Adipocyte (in vitro differentiated cells): ENCODE results near the gene XRCC3.

Experiments used
- DNase-seq: peaks from one replicate; pipeline ENCODE4 v3.0.0-alpha.2; 2015; ENCODE audit warnings: low read depth
- H3K27me3 ChIP-seq: replicated peaks from 2 replicates; pipeline ENCODE4 v1.7.0; 2013; ENCODE audit warnings: mild to moderate bottlenecking, low read length, moderate library complexity; ENCODE audit not compliant: control insufficient read depth, insufficient read depth
- H3K36me3 ChIP-seq: 2 replicates; pipeline ENCODE4 v1.7.0; 2013; ENCODE audit warnings: low read length, mild to moderate bottlenecking, moderate library complexity; ENCODE audit not compliant: control insufficient read depth, insufficient read depth, severe bottlenecking
- H3K4me1 ChIP-seq: 2 replicates; pipeline ENCODE4 v1.7.0; 2013; ENCODE audit warnings: mild to moderate bottlenecking, low read length, moderate library complexity; ENCODE audit not compliant: control insufficient read depth, insufficient read depth
- H3K4me3 ChIP-seq: 2 replicates; pipeline ENCODE4 v1.7.0; 2013; ENCODE audit warnings: mild to moderate bottlenecking, low read length, moderate library complexity
- H3K9ac ChIP-seq: 2 replicates; pipeline ENCODE4 v1.7.0; 2013; ENCODE audit warnings: mild to moderate bottlenecking, low read length, moderate library complexity
- H3K9me3 ChIP-seq: 2 replicates; pipeline ENCODE4 v1.7.0; 2013; ENCODE audit warnings: mild to moderate bottlenecking, low read length, moderate library complexity; ENCODE audit not compliant: control insufficient read depth

The XRCC3 gene

DNA sequence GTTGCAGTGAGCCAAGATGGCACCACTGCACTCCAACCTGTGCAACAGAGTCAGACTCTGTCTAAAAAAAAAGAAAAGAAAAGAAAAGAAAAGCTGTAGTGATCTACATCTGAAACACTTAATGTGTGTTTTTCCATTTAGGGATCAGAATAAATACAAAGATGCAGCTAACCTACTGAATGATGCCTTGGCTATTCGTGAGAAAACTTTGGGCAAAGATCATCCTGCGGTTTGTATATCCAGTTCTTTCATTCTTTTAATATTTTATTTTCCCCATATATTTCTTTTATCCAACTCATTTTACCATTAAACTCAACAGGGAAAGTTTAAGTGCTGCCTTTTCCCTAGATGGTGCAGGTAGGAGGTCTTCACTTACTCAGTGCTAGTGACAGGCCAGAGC lies 45.9 kb downstream of the XRCC3 start:
- Histone ChIP-seq H3K27me3 (no peaks in the 10 kb centered on the region), H3K4me1 (peaks cover 6% of the 10 kb centered on the region), H3K36me3 (peaks cover 80% of the 10 kb centered on the region), H3K4me3 (no peak overlapping the region), H3K9ac (no peak overlapping the region), H3K9me3 (no peaks in the 10 kb centered on the region)
- DNase-seq, result no peak

GRCh38 chr14:103668117-103668516 lies 47.1 kb downstream of the XRCC3 start:
- no peak for DNase-seq
- Histone ChIP-seq H3K27me3 (no peaks in the 10 kb centered on the region), H3K9ac (no peak overlapping the region), H3K36me3 (peaks cover 68% of the 10 kb centered on the region), H3K9me3 (no peaks in the 10 kb centered on the region), H3K4me3 (no peak overlapping the region), H3K4me1 (peaks cover 16% of the 10 kb centered on the region)

- no peak for DNase-seq
- H3K36me3 ChIP-seq, result peaks cover 66% of the 10 kb centered on the region
- no peaks in the 10 kb centered on the region for H3K9me3 ChIP-seq
- H3K9ac ChIP-seq, result no peak overlapping the region
- H3K4me3 ChIP-seq, result no peak overlapping the region
- H3K4me1 ChIP-seq, result peaks cover 16% of the 10 kb centered on the region
- no peaks in the 10 kb centered on the region for H3K27me3 ChIP-seq
These were observed 47.6 kb downstream of the XRCC3 start for GRCh38 chr14:103667671-103668070.

GRCh38 chr14:103663506-103663905 lies 51.7 kb downstream of the XRCC3 start:
- peak overlapping the region; percentile 20 for H3K4me3 ChIP-seq
- H3K36me3 ChIP-seq, result peaks cover 65% of the 10 kb centered on the region
- H3K9me3 ChIP-seq, result no peaks in the 10 kb centered on the region
- H3K9ac ChIP-seq, result peak overlapping the region; percentile 80
- H3K4me1 ChIP-seq, result peaks cover 16% of the 10 kb centered on the region
- H3K27me3 ChIP-seq, result no peaks in the 10 kb centered on the region
- no peak for DNase-seq

DNA sequence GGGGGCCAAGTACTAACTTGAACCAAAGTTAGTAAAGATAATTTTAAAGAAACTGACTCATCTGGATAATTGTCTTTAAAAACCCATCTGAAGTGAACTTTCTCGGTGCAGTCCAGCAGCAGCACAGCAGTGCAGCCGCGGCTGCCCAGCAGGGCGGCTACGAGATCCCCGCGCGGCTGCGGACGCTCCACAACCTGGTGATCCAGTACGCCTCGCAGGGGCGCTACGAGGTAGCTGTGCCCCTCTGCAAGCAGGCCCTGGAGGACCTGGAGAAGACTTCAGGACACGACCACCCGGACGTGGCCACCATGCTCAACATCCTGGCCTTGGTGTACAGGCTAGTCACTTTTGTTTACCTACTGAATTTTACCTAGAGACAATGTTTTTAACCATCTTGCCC lies 52.7 kb downstream of the XRCC3 start:
- Histone ChIP-seq H3K4me1 (peaks cover 20% of the 10 kb centered on the region), H3K9me3 (no peaks in the 10 kb centered on the region), H3K4me3 (no peak overlapping the region), H3K27me3 (no peaks in the 10 kb centered on the region), H3K9ac (no peak overlapping the region), H3K36me3 (peaks cover 65% of the 10 kb centered on the region)
- DNase-seq, result no peak

- H3K36me3 ChIP-seq, result peaks cover 64% of the 10 kb centered on the region
- DNase-seq, result no peak
- no peaks in the 10 kb centered on the region for H3K9me3 ChIP-seq
These were observed 53.2 kb downstream of the XRCC3 start for GRCh38 chr14:103662029-103662428.

DNA sequence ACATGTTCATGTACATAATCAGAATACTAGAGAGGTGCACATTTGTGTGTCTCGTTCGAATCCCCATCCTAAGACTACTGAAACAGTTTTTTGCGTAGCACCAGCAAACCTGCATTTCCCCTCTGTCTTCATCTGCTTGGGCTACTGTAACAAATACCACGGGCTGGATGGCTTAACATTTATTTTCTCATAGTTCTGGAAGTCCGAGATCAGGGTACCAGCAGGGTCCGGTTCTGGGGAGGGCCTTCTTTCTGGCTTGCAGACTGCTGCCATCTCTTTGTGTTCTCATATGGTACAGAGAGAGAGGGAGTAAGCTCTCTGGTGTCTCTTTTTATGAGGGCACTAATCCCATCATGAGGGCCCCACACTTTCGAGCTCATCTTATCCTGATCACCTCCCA lies 55.6 kb downstream of the XRCC3 start:
- no peak for DNase-seq
- Histone ChIP-seq H3K4me1 (peaks cover 39% of the 10 kb centered on the region), H3K9ac (no peak overlapping the region), H3K36me3 (peaks cover 74% of the 10 kb centered on the region), H3K9me3 (no peaks in the 10 kb centered on the region), H3K27me3 (no peaks in the 10 kb centered on the region), H3K4me3 (no peak overlapping the region)

More at GRCh38 chr14:103662029-103662428, 53.2 kb downstream of the XRCC3 start:
- Histone ChIP-seq H3K4me3 (no peak overlapping the region), H3K27me3 (no peaks in the 10 kb centered on the region), H3K9ac (no peak overlapping the region), H3K4me1 (peaks cover 26% of the 10 kb centered on the region)

DNA sequence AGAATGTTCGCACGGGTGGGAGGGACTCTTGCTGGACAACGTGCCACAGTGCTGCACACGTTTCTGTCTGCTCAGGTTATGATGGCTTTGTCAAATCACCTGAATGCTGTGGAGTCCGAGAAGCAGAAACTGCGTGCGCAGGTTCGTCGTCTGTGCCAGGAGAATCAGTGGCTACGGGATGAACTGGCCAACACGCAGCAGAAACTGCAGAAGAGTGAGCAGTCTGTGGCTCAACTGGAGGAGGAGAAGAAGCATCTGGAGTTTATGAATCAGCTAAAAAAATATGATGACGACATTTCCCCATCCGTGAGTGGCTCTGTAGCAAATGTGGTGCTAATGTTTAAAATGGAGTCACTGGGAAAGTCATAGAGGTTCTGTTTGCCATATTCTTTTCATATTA lies 57.8 kb downstream of the XRCC3 start:
- Histone ChIP-seq H3K9me3 (no peaks in the 10 kb centered on the region), H3K9ac (no peak overlapping the region), H3K36me3 (peaks cover 75% of the 10 kb centered on the region), H3K27me3 (no peaks in the 10 kb centered on the region), H3K4me1 (peaks cover 46% of the 10 kb centered on the region), H3K4me3 (no peak overlapping the region)
- peak; percentile 71 for DNase-seq

DNA sequence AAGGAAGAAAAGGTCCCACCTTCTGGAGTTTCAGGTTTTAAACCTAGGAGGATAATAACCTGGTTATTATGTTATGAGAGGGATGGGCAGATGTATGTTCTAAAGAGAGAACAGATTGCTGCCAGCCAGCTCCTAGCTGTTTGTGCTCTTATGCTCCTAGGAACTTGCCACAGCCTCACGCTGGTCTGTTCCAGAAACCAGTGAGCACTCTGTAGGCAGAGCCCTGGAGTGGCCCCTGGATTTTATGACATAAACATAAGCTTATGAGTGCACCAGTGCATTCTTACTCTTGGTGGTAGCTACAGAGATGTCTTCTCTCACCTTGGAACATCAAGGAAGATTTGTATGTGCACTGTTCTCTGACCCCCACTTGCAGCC lies 58.5 kb downstream of the XRCC3 start:
- peaks cover 46% of the 10 kb centered on the region for H3K4me1 ChIP-seq
- H3K9ac ChIP-seq, result peak overlapping the region; percentile 1
- H3K36me3 ChIP-seq, result peaks cover 68% of the 10 kb centered on the region
- H3K4me3 ChIP-seq, result no peak overlapping the region
- H3K27me3 ChIP-seq, result no peaks in the 10 kb centered on the region
- no peaks in the 10 kb centered on the region for H3K9me3 ChIP-seq
- DNase-seq, result no peak

DNA sequence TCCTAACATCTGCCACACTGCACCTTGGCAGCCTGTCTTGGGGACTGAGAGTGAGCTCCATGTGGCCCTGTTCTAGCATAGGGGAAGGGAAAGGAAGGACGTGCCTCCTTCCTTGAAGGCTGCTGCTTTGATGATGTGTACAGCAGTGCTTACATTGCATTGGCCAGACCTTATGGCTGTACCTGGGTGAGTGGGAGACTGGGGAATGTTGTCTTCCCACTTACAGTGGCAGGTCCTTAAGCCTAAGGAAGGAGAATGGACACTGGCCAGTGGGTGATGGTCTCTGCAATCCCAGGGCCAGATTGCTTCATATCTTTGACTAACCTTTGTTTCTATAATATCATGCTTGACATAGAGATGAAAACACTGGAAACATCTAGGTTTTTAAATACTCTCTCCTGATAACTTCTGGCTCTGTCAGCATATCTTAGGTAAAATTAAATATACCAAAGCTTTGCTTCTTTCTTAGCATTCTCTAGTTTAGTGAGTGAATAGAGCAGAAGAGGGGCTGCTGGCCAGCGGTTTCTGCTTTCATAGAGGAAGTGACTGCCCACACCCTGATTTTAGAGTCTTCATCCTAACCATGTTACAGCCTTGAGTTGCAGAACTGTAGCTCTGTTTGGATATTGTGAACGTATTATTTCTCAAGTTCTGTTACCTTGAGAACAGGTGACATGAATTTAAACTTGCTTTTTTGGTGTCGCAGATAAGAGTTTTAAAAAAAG lies 59.1 kb downstream of the XRCC3 start:
- H3K36me3 ChIP-seq, result peaks cover 62% of the 10 kb centered on the region
- peak overlapping the region; percentile 1 for H3K9ac ChIP-seq
- no peaks in the 10 kb centered on the region for H3K9me3 ChIP-seq
- no peaks in the 10 kb centered on the region for H3K27me3 ChIP-seq
- no peak for DNase-seq
- H3K4me3 ChIP-seq, result no peak overlapping the region
- peaks cover 46% of the 10 kb centered on the region for H3K4me1 ChIP-seq

GRCh38 chr14:103654619-103655018 lies 60.6 kb downstream of the XRCC3 start:
- no peaks in the 10 kb centered on the region for H3K9me3 ChIP-seq
- no peaks in the 10 kb centered on the region for H3K27me3 ChIP-seq
- peaks cover 46% of the 10 kb centered on the region for H3K4me1 ChIP-seq
- H3K9ac ChIP-seq, result peak overlapping the region; percentile 34
- no peak overlapping the region for H3K4me3 ChIP-seq
- no peak for DNase-seq
- H3K36me3 ChIP-seq, result peaks cover 51% of the 10 kb centered on the region

DNA sequence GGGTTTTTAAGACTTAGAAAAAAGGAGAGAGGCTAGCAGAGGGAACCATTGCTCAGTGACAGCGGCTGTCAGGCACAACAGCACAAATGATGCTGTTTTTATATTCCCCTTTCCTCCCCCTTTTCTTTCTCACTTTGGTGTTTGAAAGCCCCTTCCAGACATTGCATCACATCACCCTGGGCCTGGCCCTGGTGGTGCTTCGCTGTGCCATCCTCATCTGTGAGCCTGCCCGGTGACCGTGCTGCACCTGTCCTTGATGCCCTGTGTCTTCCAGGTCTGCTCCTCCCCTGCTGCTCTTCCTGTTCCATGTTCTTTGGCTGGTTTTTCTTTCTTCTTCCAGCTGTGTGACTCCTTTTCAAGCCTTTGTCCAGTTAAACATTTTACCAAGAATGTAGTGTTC lies 61.4 kb downstream of the XRCC3 start:
- Histone ChIP-seq H3K9me3 (no peaks in the 10 kb centered on the region), H3K4me1 (peaks cover 46% of the 10 kb centered on the region), H3K36me3 (peaks cover 44% of the 10 kb centered on the region), H3K4me3 (peak overlapping the region; percentile 13), H3K9ac (peak overlapping the region; percentile 34), H3K27me3 (no peaks in the 10 kb centered on the region)
- no peak for DNase-seq
